HG02623 (cell line): Measurements from ENCODE around the gene EIF4G3.
"Not testable (repeated sequence)": the region's sequence is repeated elsewhere in the genome, so short reads cannot be mapped to it uniquely, and the experiment has no call there.

Experiments used
- ATAC-seq: cut with Tn5 transposase; IDR thresholded peaks from one replicate; pipeline ENCODE4 v1.9.1; 2021; ENCODE audit warnings: moderate library complexity; ENCODE audit not compliant: unreplicated experiment

Gene EIF4G3

GRCh38 chr1:20840731-20841130 is 336.0 kb downstream of the EIF4G3 start:
- ATAC-seq: no peak

GRCh38 chr1:20837554-20838192 is 339.0 kb downstream of the EIF4G3 start:
- no peak for ATAC-seq

GRCh38 chr1:20836230-20836629 is 340.5 kb downstream of the EIF4G3 start:
- ATAC-seq: no peak

GRCh38 chr1:20834780-20835179 is 341.9 kb downstream of the EIF4G3 start:
- ATAC-seq: no peak

- no peak for ATAC-seq
Observed at GRCh38 chr1:20834192-20834591, 342.5 kb downstream of the EIF4G3 start.

GRCh38 chr1:20830378-20830777 is 346.3 kb downstream of the EIF4G3 start:
- ATAC-seq: no peak

- ATAC-seq: no peak
Observed at GRCh38 chr1:20829946-20830345, 346.8 kb downstream of the EIF4G3 start.

GRCh38 chr1:20829531-20829930 is 347.2 kb downstream of the EIF4G3 start:
- no peak for ATAC-seq

- no peak for ATAC-seq
Observed at GRCh38 chr1:20823845-20824244, 352.9 kb downstream of the EIF4G3 start.

- ATAC-seq: no peak
Observed at GRCh38 chr1:20821466-20821865, 355.2 kb downstream of the EIF4G3 start.

- ATAC-seq: no peak
Observed at GRCh38 chr1:20819818-20820217, 356.9 kb downstream of the EIF4G3 start.

- no peak for ATAC-seq
Observed at GRCh38 chr1:20814534-20814871, 362.2 kb downstream of the EIF4G3 start.

- no peak for ATAC-seq
Observed at GRCh38 chr1:20811916-20812315, 364.8 kb downstream of the EIF4G3 start.

- ATAC-seq: no peak
Observed at GRCh38 chr1:20793236-20793635, 383.5 kb downstream of the EIF4G3 start.

GRCh38 chr1:20792196-20792595 is 384.5 kb downstream of the EIF4G3 start:
- ATAC-seq: no peak

- no peak for ATAC-seq
Observed at GRCh38 chr1:20790785-20791184, 385.9 kb downstream of the EIF4G3 start.

GRCh38 chr1:20789598-20789997 is 387.1 kb downstream of the EIF4G3 start:
- not testable (repeated sequence) for ATAC-seq

GRCh38 chr1:20787840-20788795 is 388.6 kb downstream of the EIF4G3 start:
- ATAC-seq: no peak

- ATAC-seq: peak; percentile 38
Observed at GRCh38 chr1:20787029-20787839, 389.5 kb downstream of the EIF4G3 start, which contains the start of gene HP1BP3. Gene HP1BP3, minus strand, starts transcription at chr1:20787307. Its CDS starts 6,867 bp downstream, at chr1:20780440.

GRCh38 chr1:20786253-20787028 is 390.3 kb downstream of the EIF4G3 start:
- peak; percentile 75 for ATAC-seq

- peak; percentile 3 for ATAC-seq
Observed at GRCh38 chr1:20785907-20786252, 390.8 kb downstream of the EIF4G3 start.
